IPS-NIHi7 (cell line): ENCODE measurements around the gene DCDC2.
"Not testable (repeated sequence)": the region's sequence is repeated elsewhere in the genome, so short reads cannot be mapped to it uniquely, and the experiment has no call there.

Source experiments
- DNase-seq: peaks from one replicate; pipeline ENCODE4 v3.0.0; 2012; ENCODE audit warnings: mixed read lengths; ENCODE audit errors: extremely low spot score

The DCDC2 gene

DNA sequence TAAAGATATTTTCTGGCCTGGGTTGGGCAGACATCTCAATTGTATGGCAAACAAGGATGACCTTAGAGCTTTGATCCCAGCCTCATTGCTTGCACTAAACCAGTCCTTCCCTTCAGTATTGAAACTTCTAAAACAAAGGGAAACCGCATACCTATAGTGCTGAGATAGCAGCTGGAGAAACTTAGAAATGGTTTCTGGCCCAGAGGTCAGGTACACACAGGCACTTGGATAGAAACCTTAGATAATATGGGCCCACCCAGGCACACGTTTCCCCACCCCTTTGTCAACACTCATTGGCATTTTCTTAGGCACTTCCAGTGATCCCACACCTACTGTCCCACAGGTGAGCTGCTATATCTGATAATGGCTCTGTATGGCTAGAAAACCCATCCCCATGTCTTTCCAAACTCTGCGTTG, 209.7 kb downstream of the DCDC2 start:
- no peak for DNase-seq

GRCh38 chr6:24147511-24148153, 210.2 kb downstream of the DCDC2 start:
- no peak for DNase-seq

DNA sequence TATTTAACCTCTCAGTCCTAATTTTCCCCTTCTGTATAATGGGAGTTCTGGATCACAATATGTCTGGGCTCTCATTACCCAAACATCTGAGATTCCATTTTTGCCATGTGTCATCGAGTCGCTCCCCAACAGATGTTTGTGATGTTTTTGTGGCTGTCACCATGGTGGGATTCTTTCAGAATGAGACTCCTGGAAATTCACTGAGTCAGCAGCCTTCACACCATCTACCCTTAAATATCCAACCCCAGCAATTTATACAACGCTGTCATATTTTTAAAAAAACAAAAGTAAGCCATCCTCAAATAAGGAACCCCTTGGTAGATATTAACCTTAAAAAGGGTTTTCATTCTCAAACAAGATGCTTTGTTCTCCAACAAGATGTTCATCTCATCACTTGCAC, 211.0 kb downstream of the DCDC2 start:
- DNase-seq = no peak

- DNase-seq = no peak
Observed at GRCh38 chr6:24145690-24146131, 212.1 kb downstream of the DCDC2 start.

- not testable (repeated sequence) for DNase-seq
Observed at GRCh38 chr6:24142733-24143132, 215.1 kb downstream of the DCDC2 start.

- no peak for DNase-seq
Observed at GRCh38 chr6:24140591-24140990, 217.3 kb downstream of the DCDC2 start.

GRCh38 chr6:24139639-24140038, 218.2 kb downstream of the DCDC2 start:
- DNase-seq = no peak

GRCh38 chr6:24139080-24139479, 218.8 kb downstream of the DCDC2 start:
- no peak for DNase-seq

GRCh38 chr6:24131751-24132150, 226.1 kb downstream of the DCDC2 start:
- no peak for DNase-seq

GRCh38 chr6:24127316-24127715, 230.5 kb downstream of the DCDC2 start:
- no peak for DNase-seq

DNA sequence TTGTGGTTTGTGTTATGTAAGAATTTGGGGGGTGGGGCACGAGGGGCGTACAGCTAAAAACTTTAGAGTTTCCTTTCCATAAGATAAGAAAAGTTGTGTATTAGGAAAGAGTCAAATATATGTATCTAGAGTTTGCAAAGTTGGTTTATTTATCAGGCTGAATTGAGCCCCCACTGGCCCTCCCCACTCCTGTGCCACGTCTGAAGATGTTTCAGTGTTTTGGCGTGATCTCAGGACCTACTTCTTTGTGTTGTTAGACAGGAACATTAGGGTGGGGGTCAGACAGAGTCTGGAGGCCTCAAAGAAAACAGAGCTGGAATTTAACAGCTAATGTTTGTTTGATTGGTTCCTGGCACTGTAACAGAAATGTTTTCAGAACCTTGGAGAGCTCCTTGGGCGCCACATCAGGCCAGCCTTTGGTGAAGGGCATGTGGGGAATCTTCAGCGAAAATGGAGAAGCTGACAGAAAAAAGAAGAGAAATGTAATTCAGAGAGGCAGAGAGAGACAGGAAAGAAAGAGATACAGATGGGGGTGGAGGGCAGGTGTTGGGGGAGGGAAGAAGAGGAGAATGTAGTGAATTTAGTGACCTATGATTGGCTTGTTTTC, 231.2 kb downstream of the DCDC2 start:
- peak; percentile 86 for DNase-seq

DNA sequence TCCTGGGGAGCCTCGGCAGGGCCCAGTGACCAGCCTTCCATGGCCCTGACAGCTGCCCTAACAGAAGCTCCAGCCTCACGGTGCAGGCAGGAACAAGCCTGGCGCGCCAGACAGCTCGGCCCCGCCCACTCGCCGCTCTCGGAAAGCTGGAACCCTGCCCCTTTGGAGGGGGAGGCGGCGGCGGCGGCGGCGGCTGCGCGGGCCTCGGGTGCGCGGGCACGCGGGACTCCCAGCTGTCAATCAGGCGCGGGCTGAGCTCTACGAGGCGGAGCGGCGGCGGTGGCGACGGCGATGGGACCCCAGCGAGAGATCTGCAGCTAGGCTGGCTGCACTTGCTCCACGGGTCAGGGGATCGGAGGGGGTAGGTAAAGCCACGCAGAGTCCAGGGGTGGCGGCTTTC, 231.9 kb downstream of the DCDC2 start, which contains the start of gene NRSN1:
Gene NRSN1 (plus strand): TSS at position 236 of the 400 bp plus-strand sequence. CDS start 8,113 bp downstream, outside the sequence.
- peak; percentile 88 for DNase-seq

DNA sequence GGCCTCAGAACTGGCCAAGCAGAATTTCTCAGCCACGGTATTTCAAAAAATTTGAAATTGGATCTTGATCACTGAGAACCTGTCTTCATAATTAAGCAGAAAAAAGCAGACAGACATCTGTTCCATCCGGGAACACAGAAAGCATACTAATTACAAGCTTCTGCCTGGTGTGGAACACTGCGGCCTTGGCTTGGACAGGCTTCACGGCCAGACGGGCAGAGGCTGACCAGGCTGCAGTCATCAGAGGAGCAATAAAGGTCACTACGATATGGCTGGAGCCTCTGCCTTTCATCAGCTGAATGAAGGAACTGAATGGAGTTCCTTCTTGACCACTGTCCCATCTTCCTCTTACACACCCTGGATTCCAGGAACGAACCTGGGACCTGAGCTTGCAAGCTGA, 235.7 kb downstream of the DCDC2 start:
- DNase-seq = no peak
